ENCODE data around the gene PLS3. TPM values are rescaled to one million over a fixed set of nuclear protein-coding genes. Genes with fewer than 3 reads are reported as not detected.

Gene PLS3
- total and polyA plus RNA-seq, 2 of the 4 experiments (the other 2 are of a cell fraction), result 158 to 252 TPM

- Histone ChIP-seq H3K4me1 (ENCODE audit: control insufficient read depth, insufficient read depth, low read length) (no peaks in the 10 kb centered on the region), H2BK5ac (ENCODE audit: low read depth, low read length, poor library complexity, severe bottlenecking) (peak overlapping the region; percentile 56), H3K36me3 (ENCODE audit: control insufficient read depth, insufficient read depth, low read length) (peaks cover 2% of the 10 kb centered on the region), H4K20me1 (ENCODE audit: insufficient read depth, low read length) (no peaks in the 10 kb centered on the region), H4K8ac (ENCODE audit: low read depth in 2 of 2, low read length in 2 of 2) (no peak overlapping the region), H3K56ac (ENCODE audit: extremely low read depth, insufficient read depth, low read length) (no peak overlapping the region), H3K23ac (ENCODE audit: low read depth, low read length) (peak overlapping the region; percentile 19; the same call in 1 of the 2 replicates), H3K79me1 (ENCODE audit: low read depth in 1 of 2, low read length in 2 of 2) (peaks cover 5 to 10% of the 10 kb centered on the region in 2 experiments; a peak in 2 of 4 replicates), H3K9me1 (ENCODE audit: insufficient read depth, low read length) (no peaks in the 10 kb centered on the region), H4K91ac (ENCODE audit: insufficient read depth, low read depth, low read length) (no peak overlapping the region), H3K4me3 (ENCODE audit: insufficient read depth, low read depth, low read length) (no peak overlapping the region), H2AK9ac (replicated peaks; ENCODE audit: low read depth, low read length, poor library complexity) (no peak overlapping the region), H3K9ac (ENCODE audit: low read depth, low read length) (no peak overlapping the region; the same call in 1 of the 2 replicates), H2AK5ac (ENCODE audit: low read depth, low read length) (no peak overlapping the region), H2AFZ (replicated peaks; ENCODE audit: low read length, poor library complexity) (no peak overlapping the region), H2BK15ac (ENCODE audit: low read depth, low read length) (no peak overlapping the region), H3K27ac (ENCODE audit: insufficient read depth, low read length) (peak overlapping the region; percentile 64; the same call in 1 of the 2 replicates), H2BK120ac (ENCODE audit: low read depth, low read length) (no peak overlapping the region), H3K9me3 (ENCODE audit: control insufficient read depth, insufficient read depth, low read length) (no peaks in the 10 kb centered on the region), H2BK20ac (ENCODE audit: low read depth, low read length) (no peak overlapping the region), H3K18ac (ENCODE audit: low read depth, low read length) (no peak overlapping the region), H3K27me3 (ENCODE audit: control insufficient read depth, insufficient read depth, low read length) (no peaks in the 10 kb centered on the region; the same call in 1 of the 2 replicates), H3K14ac (replicated peaks; ENCODE audit: low read depth, low read length) (0 out of 2 replicates have a peak overlapping the region, but pooled peaks have one; percentile 1), H3K4me2 (ENCODE audit: low read depth, low read length) (peak overlapping the region; percentile 36; the same call in 1 of the 2 replicates), H4K5ac (ENCODE audit: low read depth, low read length) (peak overlapping the region; percentile 76), H3K4ac (ENCODE audit: low read depth, low read length) (no peak overlapping the region; the same call in 1 of the 2 replicates)
- DNase-seq (no peak), ATAC-seq (ENCODE audit: low read depth) (no peak)
- intact Hi-C loops (cut with micrococcal nuclease) (no loop called here), in situ Hi-C loops (cut with MboI; ENCODE audit: low sequenced_read_pairs) (no loop called here), dilution Hi-C loops (cut with HindIII; ENCODE audit: low sequenced_read_pairs, unreplicated experiment) (no loop called here)
- no CpG with 5 or more reads among the region's 1 CpG for WGBS, 2 experiments (ENCODE audit: extremely low coverage in 2 of 2, insufficient read length in 1 of 2)
- no TSS peak for BruUV-seq (replicated peaks)
- TF ChIP-seq CHD1 (IDR thresholded peaks at IDR 0.05; ENCODE audit: low read depth, low read length), result no peak
- no peak for TF ChIP-seq POLR2A (IDR thresholded peaks at IDR 0.05; ENCODE audit: low read depth, low read length)
- ChIA-PET POLR2A (ENCODE audit: unreplicated experiment) (no interaction called here), CTCF (interaction anchor here (0.6 kb wide), 1 partner anchor 18 kb away, joined by 4 read pairs; no protein-coding TSS in a partner anchor)
Observed at GRCh38 chrX:115624916-115625315, 63.9 kb downstream of the PLS3 start.

Data from IMR-90 (cell line).